ENCODE data around the gene MTMR12.
A peak's percentile ranks its signal among the peaks of the same experiment; 100 is the strongest.
"Not testable (repeated sequence)": the region's sequence is repeated elsewhere in the genome, so short reads cannot be mapped to it uniquely, and the experiment has no call there.

MTMR12 gene

DNA sequence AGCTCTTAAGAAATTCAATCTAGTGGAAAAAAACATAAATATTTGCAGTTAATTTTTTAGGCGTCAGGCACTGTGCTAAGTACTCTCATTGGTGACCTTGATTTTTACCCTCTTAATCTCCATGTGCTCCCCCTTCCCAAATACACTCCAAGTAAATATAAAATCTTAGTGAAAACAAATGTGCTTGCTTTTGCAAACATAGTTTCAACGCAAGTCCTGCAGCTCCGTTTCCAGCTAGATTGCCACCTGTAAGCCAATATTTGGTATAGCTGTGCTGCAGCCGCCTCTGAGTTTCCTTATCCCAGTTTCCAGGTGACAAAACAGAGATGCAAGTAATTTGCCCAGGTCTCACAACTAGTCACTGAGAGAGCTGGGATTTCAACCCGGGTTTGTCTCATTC lies 1.9 kb upstream of the MTMR12 start:
- Mint-ChIP-seq H3K4me1 (peaks cover 27% of the 10 kb centered on the region), H3K4me3 (peak overlapping the region; percentile 77), H3K36me3 (peaks cover 12% of the 10 kb centered on the region), H3K9me3 (no peaks in the 10 kb centered on the region), H3K27ac (no peak overlapping the region)
- DNase-seq (ENCODE audit: low spot score in 2 of 2) = no peak
- ATAC-seq = no peak

DNA sequence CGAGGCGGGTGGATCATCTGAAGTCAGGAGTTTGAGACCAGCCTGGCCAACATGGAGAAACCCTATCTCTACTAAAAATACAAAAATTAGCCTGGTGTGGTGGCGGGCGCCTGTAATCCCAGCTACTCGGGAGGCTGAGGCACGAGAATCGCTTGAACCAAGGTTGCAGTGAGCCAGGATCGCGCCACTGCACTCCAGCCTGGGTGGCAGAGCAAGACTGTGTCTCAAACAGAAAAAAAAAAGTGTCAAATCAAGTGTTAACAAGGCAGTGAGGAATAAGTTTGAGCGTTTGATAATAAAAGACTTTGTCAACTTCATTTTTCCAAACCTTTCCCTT lies 1.4 kb upstream of the MTMR12 start:
- Mint-ChIP-seq H3K36me3 (peaks cover 12% of the 10 kb centered on the region), H3K4me3 (peak overlapping the region; percentile 77), H3K4me1 (peaks cover 32% of the 10 kb centered on the region)
- not testable (repeated sequence) for ATAC-seq; H3K9me3 Mint-ChIP-seq; H3K27ac Mint-ChIP-seq; DNase-seq (ENCODE audit: low spot score in 2 of 2)

GRCh38 chr5:32312197-32312594 lies 543 bp downstream of the MTMR12 start:
- Mint-ChIP-seq H3K4me1 (peaks cover 45% of the 10 kb centered on the region), H3K27ac (peak overlapping the region; percentile 92), H3K36me3 (peaks cover 24% of the 10 kb centered on the region), H3K4me3 (peak overlapping the region; percentile 77), H3K9me3 (no peaks in the 10 kb centered on the region)
- ATAC-seq = peak; percentile 42
- peak; percentile 45 to 81 for DNase-seq (ENCODE audit: low spot score in 2 of 2)

GRCh38 chr5:32311404-32312196 lies 1.1 kb downstream of the MTMR12 start:
- Mint-ChIP-seq H3K4me1 (peaks cover 39% of the 10 kb centered on the region), H3K4me3 (peak overlapping the region; percentile 77), H3K27ac (peak overlapping the region; percentile 92), H3K9me3 (no peaks in the 10 kb centered on the region), H3K36me3 (peaks cover 24% of the 10 kb centered on the region)
- DNase-seq (ENCODE audit: low spot score in 2 of 2) (no peak), ATAC-seq (no peak)

GRCh38 chr5:32309761-32310160 lies 3.0 kb downstream of the MTMR12 start:
- no peak overlapping the region for H3K27ac Mint-ChIP-seq
- H3K4me1 Mint-ChIP-seq = peaks cover 43% of the 10 kb centered on the region
- no peak overlapping the region for H3K4me3 Mint-ChIP-seq
- DNase-seq (ENCODE audit: low spot score in 2 of 2) = no peak
- no peak for ATAC-seq
- H3K36me3 Mint-ChIP-seq = peaks cover 26% of the 10 kb centered on the region
- H3K9me3 Mint-ChIP-seq = no peaks in the 10 kb centered on the region

GRCh38 chr5:32308946-32309345 lies 3.8 kb downstream of the MTMR12 start:
- H3K9me3 Mint-ChIP-seq = no peaks in the 10 kb centered on the region
- ATAC-seq = no peak
- H3K27ac Mint-ChIP-seq = no peak overlapping the region
- H3K36me3 Mint-ChIP-seq = peaks cover 29% of the 10 kb centered on the region
- no peak for DNase-seq (ENCODE audit: low spot score in 2 of 2)
- no peak overlapping the region for H3K4me3 Mint-ChIP-seq
- H3K4me1 Mint-ChIP-seq = peaks cover 51% of the 10 kb centered on the region

DNA sequence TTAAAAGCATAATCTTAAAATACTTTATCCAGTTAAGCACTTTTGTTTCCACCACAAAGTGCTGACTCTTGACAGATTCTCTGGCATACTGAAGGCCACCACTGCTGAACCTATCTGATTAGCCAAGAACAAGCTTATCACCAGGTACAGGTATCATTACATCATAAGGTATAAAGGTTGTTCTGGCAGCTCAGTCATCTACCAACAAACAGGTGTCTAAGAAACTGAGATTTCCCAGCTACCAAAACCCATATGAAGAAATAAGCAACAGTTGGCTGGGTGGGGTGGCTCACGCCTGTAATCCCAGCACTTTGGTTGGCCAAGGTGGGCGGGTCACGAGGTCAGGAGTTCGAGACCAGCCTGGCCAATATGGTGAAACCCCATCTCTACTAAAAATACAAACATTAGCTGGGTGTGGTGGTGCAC lies 5.0 kb downstream of the MTMR12 start:
- H3K27ac Mint-ChIP-seq = no peak overlapping the region
- H3K4me3 Mint-ChIP-seq = no peak overlapping the region
- ATAC-seq = no peak
- peaks cover 62% of the 10 kb centered on the region for H3K4me1 Mint-ChIP-seq
- DNase-seq (ENCODE audit: low spot score in 2 of 2) = no peak
- H3K36me3 Mint-ChIP-seq = peaks cover 24% of the 10 kb centered on the region
- no peaks in the 10 kb centered on the region for H3K9me3 Mint-ChIP-seq

DNA sequence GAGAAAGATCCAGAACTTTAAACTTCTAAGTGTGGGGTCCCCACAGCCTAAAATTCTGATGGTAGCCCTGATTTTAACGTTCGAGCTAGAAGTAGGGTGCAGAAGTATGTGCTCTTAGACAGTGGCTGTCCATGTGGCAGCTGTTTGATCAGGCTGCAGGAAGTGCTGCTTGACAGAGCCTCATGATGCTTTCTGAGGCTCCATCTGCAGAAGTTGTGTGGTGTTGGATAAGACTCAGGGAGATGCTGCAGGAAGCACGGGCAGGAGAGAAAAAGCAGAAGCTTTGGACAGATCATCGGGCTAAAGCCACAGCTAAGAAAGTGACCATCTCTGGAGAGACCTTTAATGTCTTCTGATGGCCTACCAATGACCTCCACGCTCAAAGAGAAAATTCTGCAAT lies 8.1 kb downstream of the MTMR12 start:
- Mint-ChIP-seq H3K9me3 (no peaks in the 10 kb centered on the region), H3K4me3 (no peak overlapping the region), H3K27ac (peak overlapping the region; percentile 61), H3K4me1 (peaks cover 67% of the 10 kb centered on the region), H3K36me3 (peaks cover 17% of the 10 kb centered on the region)
- DNase-seq (ENCODE audit: low spot score in 2 of 2) (no peak), ATAC-seq (no peak)

- DNase-seq (ENCODE audit: low spot score in 2 of 2) (no peak), ATAC-seq (no peak)
- Mint-ChIP-seq H3K9me3 (no peaks in the 10 kb centered on the region), H3K4me3 (no peak overlapping the region), H3K36me3 (peaks cover 15% of the 10 kb centered on the region), H3K4me1 (peaks cover 67% of the 10 kb centered on the region), H3K27ac (peak overlapping the region; percentile 63)
Observed at GRCh38 chr5:32303755-32304120, 9.0 kb downstream of the MTMR12 start.

GRCh38 chr5:32302835-32303754 lies 9.6 kb downstream of the MTMR12 start:
- ATAC-seq = no peak
- Mint-ChIP-seq H3K4me1 (peaks cover 67% of the 10 kb centered on the region), H3K36me3 (peaks cover 12% of the 10 kb centered on the region), H3K4me3 (no peak overlapping the region), H3K9me3 (no peaks in the 10 kb centered on the region), H3K27ac (peak overlapping the region; percentile 63)
- DNase-seq (ENCODE audit: low spot score in 2 of 2) = no peak

DNA sequence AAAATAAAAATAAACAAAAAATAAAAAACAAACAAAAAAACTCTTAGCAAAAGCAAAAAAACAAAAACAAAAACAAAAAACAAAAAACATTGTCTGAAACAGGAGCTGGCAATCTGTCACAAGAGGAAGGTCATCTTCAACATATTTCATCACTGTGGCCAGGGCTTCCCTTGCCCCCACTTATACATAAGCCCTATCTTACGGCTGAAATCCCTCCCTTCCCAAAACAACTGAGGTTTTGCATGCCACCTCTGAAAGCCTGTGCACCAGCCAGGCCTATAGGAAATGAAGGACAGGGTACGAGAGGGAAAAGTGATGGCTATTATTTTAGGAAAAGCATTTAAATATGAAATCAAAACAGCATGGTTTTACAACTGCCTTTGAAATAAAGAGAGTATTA lies 10.8 kb downstream of the MTMR12 start:
- Mint-ChIP-seq H3K36me3 (peaks cover 21% of the 10 kb centered on the region), H3K4me3 (no peak overlapping the region), H3K27ac (no peak overlapping the region), H3K9me3 (no peaks in the 10 kb centered on the region), H3K4me1 (peaks cover 76% of the 10 kb centered on the region)
- DNase-seq (ENCODE audit: low spot score in 2 of 2) (no peak), ATAC-seq (no peak)

DNA sequence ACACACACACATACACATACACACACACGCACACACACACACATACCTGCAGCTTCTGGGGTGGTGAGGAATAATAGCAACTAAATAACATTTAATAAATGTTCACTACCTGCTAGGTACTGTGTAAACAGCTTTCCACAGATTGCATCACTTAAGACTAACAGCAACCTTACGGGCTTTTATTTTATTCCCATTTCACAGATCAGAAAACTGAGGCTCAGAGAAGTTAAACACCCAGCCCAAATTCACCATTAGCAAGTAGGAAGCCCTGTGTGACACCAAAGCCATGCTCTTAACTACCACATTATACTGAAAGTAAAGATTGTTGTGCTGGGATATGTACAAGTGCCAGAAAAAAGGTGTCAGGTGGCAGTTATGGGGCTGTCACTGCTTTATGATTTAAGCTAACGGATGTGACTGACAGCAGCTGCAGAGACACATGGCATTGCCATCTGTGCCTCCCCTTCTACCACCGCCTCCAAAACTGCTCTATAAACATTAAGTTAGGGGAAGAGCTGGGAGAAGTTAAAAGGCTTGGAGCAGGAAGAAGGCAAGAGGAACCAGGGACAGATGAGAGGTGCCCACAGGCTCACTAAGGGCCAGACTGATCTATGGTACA lies 13.6 kb downstream of the MTMR12 start:
- ATAC-seq (no peak), DNase-seq (ENCODE audit: low spot score in 2 of 2) (no peak)
- Mint-ChIP-seq H3K36me3 (peaks cover 39% of the 10 kb centered on the region), H3K4me3 (no peak overlapping the region), H3K4me1 (peaks cover 68% of the 10 kb centered on the region), H3K9me3 (no peaks in the 10 kb centered on the region), H3K27ac (peak overlapping the region; percentile 7)

DNA sequence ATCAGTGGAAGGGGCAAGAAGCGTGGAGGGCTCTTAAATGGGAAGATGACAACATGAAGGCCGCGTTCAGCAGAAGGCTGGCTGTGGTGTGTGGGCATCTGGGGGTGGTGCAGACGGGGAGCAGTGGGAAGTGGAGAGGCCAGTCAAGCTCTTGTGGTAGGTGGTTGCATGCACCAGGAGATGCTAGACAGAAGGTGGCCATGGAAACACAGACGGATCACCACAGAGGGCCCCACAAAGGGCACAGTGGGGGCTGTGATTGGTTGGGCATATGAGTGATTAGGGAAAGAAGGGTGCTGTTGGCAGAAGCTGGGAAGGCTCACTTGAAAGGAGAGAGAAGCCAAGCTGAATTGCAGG lies 14.7 kb downstream of the MTMR12 start:
- DNase-seq (ENCODE audit: low spot score in 2 of 2) = no peak
- ATAC-seq = peak; percentile 85
- Mint-ChIP-seq H3K36me3 (peaks cover 39% of the 10 kb centered on the region), H3K4me1 (peaks cover 66% of the 10 kb centered on the region), H3K9me3 (no peaks in the 10 kb centered on the region), H3K4me3 (peak overlapping the region; percentile 15), H3K27ac (peak overlapping the region; percentile 56)

DNA sequence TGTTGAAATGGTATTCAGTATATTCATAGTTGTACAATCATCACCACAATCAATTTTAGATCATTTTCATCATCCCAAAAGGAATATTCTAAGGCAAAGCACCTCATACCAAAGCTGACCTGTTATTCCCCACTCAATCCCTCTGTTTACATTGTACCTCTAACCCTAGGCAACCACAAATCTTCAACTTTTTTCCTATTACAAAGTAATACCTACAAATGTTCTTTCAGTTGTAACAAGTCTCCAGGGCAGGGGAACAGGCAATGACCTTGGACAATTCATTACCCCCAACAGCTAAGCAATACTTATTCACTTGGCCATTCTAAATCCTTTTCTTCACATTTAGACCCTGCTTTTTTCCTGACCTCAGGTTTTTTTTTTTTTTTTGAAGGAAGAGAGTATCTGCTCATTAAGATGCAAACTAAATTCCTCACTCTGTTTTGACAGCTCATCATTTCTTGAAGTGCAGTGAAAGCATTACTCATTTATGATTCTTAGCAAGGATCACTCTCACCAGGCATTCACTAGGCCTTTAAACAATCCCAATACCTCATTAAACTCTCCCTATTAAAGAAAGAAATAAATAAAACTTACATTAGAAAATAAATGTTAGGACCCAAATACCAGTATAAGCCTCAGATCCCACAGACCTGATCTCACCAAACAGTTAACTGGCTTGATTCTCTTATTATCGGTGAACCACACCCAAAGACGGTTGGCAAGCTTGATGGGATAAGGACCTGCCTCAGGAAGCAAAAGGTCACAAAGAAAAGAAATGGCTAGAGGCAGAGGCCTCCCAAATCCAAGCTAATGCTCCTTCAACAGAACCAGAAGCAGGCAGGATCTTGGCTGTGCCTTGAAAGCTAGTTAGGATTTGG lies 15.3 kb downstream of the MTMR12 start:
- DNase-seq (ENCODE audit: low spot score in 2 of 2) = no peak
- Mint-ChIP-seq H3K36me3 (peaks cover 39% of the 10 kb centered on the region), H3K27ac (peak overlapping the region; percentile 56), H3K9me3 (no peaks in the 10 kb centered on the region), H3K4me1 (peaks cover 66% of the 10 kb centered on the region), H3K4me3 (peak overlapping the region; percentile 15)
- peak; percentile 84 for ATAC-seq

All from stimulated activated effector memory CD8-positive, alpha-beta T cell treated with anti-CD3 and anti-CD28 coated beads, Interleukin-12 subunit alpha, Interleukin-12 subunit beta, amount 100 ng/mL, for 72 hours (primary cell).